RCC 7860 (cell line): ENCODE data around the gene SLIT3.
A peak's percentile ranks its signal among the peaks of the same experiment; 100 is the strongest.

Source experiments
- DNase-seq: peaks from one replicate; pipeline ENCODE4 v3.0.0-alpha.2; 2015; ENCODE audit warnings: low spot score
- FAIRE-seq: peaks from 2 replicates; lab custom pipeline; 2012; peaks lifted over from hg19 to GRCh38; lab: Jason Lieb, UNC

Gene SLIT3

DNA sequence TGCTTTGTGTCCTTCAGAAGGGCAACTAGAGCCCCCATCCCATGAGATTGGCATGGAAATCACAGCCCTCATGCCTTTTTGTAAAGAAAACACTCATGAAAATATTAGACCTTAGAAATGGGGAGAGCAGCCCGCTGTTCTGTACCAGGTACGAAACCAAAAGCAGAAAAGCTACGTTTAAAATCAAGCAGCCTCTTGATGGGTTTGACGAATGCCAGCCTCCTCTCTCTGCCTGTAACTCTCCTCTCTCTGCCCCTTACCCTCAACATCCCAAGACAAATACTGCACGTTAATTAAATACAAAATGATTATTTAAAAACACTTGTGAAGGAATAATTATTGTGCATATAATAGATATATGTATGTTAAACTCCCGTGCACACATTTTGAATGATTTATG, 390.1 kb downstream of the SLIT3 start:
- DNase-seq, result no peak
- FAIRE-seq, result no peak

- FAIRE-seq (no peak), DNase-seq (peak; percentile 12)
Observed at GRCh38 chr5:168908207-168908606, 392.7 kb downstream of the SLIT3 start.

GRCh38 chr5:168903061-168903460, 397.9 kb downstream of the SLIT3 start:
- FAIRE-seq, result no peak
- DNase-seq, result no peak

DNA sequence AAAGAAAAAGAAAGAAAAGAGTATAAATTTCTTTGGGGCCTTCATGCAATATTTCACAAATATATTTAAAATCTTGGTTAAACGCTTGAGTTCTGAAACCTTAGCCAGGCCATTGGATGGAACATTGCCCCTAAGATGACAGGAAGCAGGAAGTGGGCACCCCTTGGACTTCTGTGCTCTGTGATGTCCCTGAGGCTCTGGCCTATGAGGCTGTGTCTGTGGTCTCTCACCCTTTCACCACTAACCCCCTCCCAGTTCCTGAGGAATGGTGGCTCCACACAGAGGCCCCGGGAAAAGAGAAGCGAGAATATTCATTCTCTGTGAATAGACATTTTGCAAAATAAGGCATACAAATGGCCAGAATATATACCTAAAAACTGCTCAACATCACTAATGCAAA, 401.3 kb downstream of the SLIT3 start:
- no peak for FAIRE-seq
- DNase-seq, result no peak

- DNase-seq (no peak), FAIRE-seq (no peak)
Observed at GRCh38 chr5:168899264-168899663, 401.7 kb downstream of the SLIT3 start.

DNA sequence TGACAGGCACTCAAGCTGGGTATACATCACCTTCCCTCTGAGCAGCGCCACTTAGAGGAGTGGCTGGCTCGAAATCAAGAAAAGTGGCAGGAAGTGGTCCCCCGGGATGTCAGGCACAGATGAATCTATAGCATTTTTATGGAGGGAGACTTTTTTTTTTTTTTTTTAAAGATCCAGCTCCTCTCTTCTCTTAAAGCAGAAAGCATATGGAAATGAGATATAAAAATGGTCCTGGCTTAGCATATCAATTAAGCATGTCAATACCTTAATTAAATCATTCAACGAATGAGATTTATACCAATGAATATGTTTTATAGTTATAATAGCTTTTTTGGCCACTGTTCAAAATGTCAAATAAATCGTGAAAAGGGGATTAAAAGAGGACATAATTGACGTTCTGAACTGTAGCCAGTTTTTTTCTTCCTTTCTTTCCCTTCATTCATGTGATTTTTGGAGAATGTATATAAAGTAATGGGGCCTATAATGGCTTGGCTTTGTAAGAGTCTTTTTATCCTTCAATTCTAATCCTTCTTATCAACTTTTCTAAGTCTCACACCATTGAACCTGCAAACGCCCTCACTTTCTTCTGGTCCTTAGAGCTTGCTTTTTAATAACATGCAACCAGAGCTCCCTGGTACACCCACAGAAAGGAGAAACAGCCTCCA, 402.6 kb downstream of the SLIT3 start:
- no peak for FAIRE-seq
- DNase-seq, result no peak

DNA sequence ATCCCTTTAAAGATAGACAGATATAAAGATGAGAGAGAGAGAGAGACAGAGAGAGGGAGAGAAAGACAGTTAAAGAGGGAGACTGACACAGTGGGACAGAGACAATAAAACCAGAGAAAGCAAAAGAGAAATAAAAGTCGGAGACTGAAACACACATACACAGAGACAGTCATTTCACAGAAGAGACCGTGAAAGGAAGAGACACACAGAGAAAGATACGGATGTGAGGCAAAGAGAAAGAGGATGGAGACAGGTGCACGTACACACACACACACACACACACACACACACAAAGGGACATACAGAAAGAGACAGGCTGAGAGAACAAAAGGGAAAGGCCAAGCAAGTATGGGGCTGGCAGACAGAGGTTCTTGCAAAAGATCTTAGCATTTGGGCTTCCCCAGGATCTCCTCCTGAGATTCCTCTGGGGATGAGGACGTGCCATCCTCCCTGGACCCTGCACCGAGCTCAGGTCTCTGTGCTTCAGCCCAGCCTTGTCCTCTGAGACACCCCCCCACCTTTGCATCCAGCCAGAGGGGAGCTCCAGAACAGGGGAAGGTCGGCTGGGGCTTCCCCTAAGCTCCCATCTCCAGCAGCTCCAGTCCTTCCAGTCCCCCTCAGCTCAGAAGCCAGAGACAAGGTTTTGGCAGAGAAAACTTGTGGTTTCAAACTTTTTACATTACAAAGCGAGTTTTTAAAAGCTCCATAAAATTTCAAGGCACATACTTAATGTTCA, 403.4 kb downstream of the SLIT3 start:
- FAIRE-seq (no peak), DNase-seq (no peak)

GRCh38 chr5:168895295-168896071, 405.5 kb downstream of the SLIT3 start:
- no peak for DNase-seq
- FAIRE-seq, result no peak

- no peak for FAIRE-seq
- DNase-seq, result no peak
Observed at GRCh38 chr5:168893283-168893682, 407.7 kb downstream of the SLIT3 start.

GRCh38 chr5:168892618-168893186, 408.2 kb downstream of the SLIT3 start:
- FAIRE-seq, result no peak
- DNase-seq, result no peak

GRCh38 chr5:168890816-168891812, 409.8 kb downstream of the SLIT3 start:
- FAIRE-seq, result no peak
- no peak for DNase-seq

DNA sequence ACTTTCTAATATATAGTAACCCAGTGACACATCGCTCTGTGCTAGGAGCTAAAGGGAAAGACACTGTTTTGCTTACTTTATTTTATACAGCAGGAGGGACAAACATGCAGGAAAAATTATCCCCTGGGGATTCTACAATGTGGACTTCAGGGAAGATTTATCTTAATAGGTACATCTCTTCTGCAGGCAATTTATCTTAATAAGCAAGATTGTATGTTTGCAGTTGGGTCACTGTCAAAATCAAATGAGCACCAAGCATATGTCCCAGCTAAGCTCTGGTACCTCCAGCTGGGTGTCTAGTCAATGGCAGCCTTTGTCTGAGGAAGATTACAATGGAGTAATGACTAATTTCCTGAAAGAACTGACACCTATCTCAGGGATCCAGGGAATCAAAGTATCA, 411.9 kb downstream of the SLIT3 start:
- DNase-seq (no peak), FAIRE-seq (no peak)

DNA sequence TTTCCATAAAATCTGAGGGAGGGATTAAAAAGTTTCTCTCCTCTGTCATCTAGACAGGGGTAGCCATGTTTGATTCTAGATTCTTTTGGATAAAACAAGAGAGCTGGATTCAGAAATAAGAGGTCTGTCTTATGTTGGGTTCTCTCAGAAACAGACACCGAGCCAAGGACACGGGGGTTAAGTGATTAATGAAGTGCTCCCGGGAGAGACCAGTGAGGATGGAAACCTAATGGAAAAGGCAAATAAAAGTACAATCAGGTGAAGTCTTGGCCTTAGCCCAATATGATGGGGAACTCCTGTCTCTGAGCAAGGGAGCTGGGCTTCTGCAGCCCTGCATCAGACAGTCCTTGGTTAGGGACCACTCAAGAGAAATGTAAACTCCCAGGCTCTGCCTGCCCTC, 413.0 kb downstream of the SLIT3 start:
- no peak for DNase-seq
- no peak for FAIRE-seq

GRCh38 chr5:168886157-168886556, 414.8 kb downstream of the SLIT3 start:
- no peak for FAIRE-seq

DNA sequence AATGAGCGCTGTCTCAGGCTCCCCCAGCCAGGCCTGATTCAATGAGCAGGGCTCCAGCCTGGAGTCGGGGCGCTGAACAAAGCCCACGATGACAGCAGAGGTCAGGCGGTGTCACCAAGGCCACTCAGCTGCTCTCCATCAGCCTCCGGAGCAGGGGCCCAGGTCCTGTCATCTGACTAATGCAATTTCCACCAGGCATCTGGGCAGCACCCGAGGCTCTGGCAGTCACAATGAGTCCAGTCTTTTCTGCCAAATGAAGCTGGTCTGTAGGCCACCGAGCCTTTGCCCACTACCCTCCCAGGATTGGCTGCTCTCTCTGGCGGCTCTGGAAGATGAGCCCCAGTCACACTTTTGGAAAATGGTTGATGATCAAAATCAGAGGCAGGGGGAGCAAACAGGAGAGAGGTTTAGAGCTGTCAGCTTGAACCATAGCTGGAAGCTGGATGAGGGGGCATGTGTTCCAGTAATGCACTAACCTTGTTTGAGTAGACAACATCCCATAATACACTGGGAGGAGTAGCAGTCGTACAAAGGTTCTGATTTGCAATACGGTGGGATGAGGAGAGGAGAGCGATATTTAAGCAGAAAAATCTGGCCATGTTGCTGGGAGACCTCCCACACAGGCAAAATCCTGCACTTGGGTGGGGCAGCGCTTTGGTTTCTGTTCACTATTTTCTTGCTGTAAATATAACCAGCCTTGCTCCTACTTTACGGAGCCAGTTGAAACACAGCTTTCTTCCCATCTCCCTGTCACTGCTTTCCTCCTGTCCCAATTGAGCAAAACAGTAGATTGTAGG, 415.4 kb downstream of the SLIT3 start:
- FAIRE-seq (no peak), DNase-seq (no peak)

More at GRCh38 chr5:168886157-168886556, 414.8 kb downstream of the SLIT3 start:
- DNase-seq, result no peak

GRCh38 chr5:168883991-168884390, 416.9 kb downstream of the SLIT3 start:
- DNase-seq, result no peak
- no peak for FAIRE-seq

- DNase-seq (no peak), FAIRE-seq (no peak)
Observed at GRCh38 chr5:168883281-168883741, 417.6 kb downstream of the SLIT3 start.

DNA sequence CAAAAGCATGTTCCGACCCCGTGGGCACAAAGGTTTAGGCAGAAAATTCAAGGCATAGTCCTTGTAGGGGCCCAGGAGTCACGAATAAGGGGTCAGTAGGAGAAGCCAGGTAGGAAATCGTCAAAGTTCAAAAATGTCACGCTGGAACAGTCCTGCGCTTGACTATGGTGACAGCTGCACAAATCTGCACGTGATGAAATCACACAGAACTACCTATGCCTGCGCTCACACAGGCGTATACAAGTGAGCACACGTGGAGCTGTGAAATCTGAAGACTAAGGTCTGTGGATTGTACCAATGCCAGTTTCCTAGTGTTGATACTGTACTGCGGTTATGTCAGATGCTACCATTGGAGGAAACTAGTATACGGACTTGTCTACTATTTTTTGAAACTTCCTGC, 418.7 kb downstream of the SLIT3 start:
- DNase-seq (no peak), FAIRE-seq (no peak)

DNA sequence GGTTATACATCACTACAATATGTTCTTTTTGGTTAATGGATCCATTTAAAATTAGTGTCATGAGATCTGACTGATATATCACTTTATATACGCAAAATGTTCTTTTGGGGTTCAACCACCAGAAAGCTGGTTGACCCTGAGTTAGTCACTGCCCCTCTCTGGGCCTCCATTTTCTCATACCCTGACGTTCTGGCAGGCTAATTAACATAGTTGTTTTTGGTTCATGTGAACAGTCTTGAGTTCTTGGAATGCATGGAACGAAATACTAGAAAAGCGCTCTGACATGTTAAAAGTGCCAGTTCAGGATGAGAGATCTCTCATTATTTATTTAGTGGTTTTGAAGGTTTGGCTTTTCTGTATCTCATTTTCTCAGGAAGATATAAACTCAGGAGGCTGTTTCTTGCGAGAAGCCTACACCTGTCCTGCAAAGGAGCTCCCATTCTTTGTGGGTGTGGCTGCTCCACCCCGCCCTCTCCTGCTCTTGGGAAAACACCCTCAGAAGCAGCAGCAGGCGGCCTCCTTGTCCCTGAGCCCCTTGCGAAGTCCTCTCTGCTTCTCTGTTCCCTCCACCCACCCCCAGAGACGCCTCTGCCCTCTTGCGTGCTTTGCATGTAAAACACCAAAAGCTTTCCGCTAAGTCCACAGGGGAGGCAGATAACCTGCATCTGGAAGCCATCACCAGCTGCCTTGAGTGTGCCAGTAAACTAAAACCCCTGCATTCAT, 419.4 kb downstream of the SLIT3 start:
- DNase-seq, result no peak
- no peak for FAIRE-seq
